Endothelial cell of umbilical vein (primary cell): ENCODE measurements around the gene PIK3R4.

Source experiments
- CTCF ChIP-seq, 2 donors: IDR thresholded peaks; 1 replicate in 1 of 2; 2 replicates in 1 of 2; pipeline ENCODE4 v1.5.1; 2011; ENCODE audit warnings: low read length in 2 of 2, mild to moderate bottlenecking in 2 of 2, moderate library complexity in 2 of 2, control low read depth in 1 of 2, inconsistent platforms in 1 of 2, low read depth in 1 of 2; ENCODE audit not compliant: insufficient read depth in 1 of 2; ENCODE audit errors: extremely low read depth in 1 of 2
- EZH2 ChIP-seq: IDR thresholded peaks from 2 replicates; pipeline ENCODE4 v1.6.1; 2012; ENCODE audit warnings: borderline replicate concordance, low read depth, mild to moderate bottlenecking, moderate library complexity, low read length, inconsistent platforms; ENCODE audit not compliant: severe bottlenecking
- FOS ChIP-seq: IDR thresholded peaks from 2 replicates; pipeline ENCODE4 v1.6.1; 2011; ENCODE audit warnings: mild to moderate bottlenecking, low read length, moderate library complexity, borderline replicate concordance; ENCODE audit not compliant: insufficient read depth
- POLR2A ChIP-seq: IDR thresholded peaks from 2 replicates; pipeline ENCODE4 v1.6.1; 2012; ENCODE audit warnings: low read depth, mild to moderate bottlenecking, control low read depth, low read length
- POLR2AphosphoS5 ChIP-seq: IDR thresholded peaks from 2 replicates; pipeline ENCODE4 v1.6.1; 2012; ENCODE audit warnings: low read depth, mild to moderate bottlenecking, control low read depth, low read length, moderate library complexity; ENCODE audit not compliant: insufficient read depth

GRCh38 chr3:130795396-130795795 lies 48.8 kb upstream of the PIK3R4 start:
- TF ChIP-seq POLR2AphosphoS5 (no peak), POLR2A (no peak), EZH2 (no peak), CTCF (IDR thresholded peaks at IDR 0.05; ENCODE audit: extremely low read depth in 1 of 2, insufficient read depth in 1 of 2, low read depth in 1 of 2, low read length in 2 of 2) (no peak), FOS (no peak)
